SK-N-SH (cell line): ENCODE measurements around the gene ATXN7.

Experiments
- JUND ChIP-seq: IDR thresholded peaks from 2 replicates; pipeline ENCODE4 v1.4.0; 2012
- RFX5 ChIP-seq: IDR thresholded peaks from 2 replicates; pipeline ENCODE4 v1.6.1; 2012; ENCODE audit warnings: mild to moderate bottlenecking, improper control_type of control experiment, low read length
- TF ChIP-seq, protein P1 (sequence below): fragments of 200-600 bp; sonication (generic); IDR thresholded peaks from 2 replicates; pipeline ENCODE4 v1.6.1; 2017; ENCODE audit warnings: antibody characterized with exemption, mild to moderate bottlenecking, moderate library complexity
- TF ChIP-seq, protein P2 (sequence below): fragments of 150-350 bp; IDR thresholded peaks from 2 replicates; pipeline ENCODE4 v1.6.1; 2016; ENCODE audit warnings: mild to moderate bottlenecking, low read depth, low read length
- TF ChIP-seq, protein P3 (sequence below): IDR thresholded peaks from 2 replicates; pipeline ENCODE4 v1.6.1; 2012; ENCODE audit warnings: mild to moderate bottlenecking, low read depth, low read length, moderate library complexity

DNA sequence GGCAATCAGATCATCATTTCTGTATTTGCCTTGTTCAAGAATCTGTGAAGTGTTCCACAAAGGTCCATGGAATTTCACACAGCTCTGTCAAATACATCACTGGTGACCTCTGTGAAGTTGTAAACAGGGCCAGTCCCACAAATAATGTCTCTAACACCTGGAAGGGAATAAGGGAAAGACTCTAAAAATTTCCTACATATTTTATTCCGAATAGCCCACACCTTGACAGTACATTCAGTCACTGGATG, 44.6 kb upstream of the ATXN7 start, which contains the start of gene C3orf49:
- TF ChIP-seq, protein P1, sequence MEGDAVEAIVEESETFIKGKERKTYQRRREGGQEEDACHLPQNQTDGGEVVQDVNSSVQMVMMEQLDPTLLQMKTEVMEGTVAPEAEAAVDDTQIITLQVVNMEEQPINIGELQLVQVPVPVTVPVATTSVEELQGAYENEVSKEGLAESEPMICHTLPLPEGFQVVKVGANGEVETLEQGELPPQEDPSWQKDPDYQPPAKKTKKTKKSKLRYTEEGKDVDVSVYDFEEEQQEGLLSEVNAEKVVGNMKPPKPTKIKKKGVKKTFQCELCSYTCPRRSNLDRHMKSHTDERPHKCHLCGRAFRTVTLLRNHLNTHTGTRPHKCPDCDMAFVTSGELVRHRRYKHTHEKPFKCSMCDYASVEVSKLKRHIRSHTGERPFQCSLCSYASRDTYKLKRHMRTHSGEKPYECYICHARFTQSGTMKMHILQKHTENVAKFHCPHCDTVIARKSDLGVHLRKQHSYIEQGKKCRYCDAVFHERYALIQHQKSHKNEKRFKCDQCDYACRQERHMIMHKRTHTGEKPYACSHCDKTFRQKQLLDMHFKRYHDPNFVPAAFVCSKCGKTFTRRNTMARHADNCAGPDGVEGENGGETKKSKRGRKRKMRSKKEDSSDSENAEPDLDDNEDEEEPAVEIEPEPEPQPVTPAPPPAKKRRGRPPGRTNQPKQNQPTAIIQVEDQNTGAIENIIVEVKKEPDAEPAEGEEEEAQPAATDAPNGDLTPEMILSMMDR = no peak
- TF ChIP-seq JUND (no peak), RFX5 (no peak)
- TF ChIP-seq, protein P2, sequence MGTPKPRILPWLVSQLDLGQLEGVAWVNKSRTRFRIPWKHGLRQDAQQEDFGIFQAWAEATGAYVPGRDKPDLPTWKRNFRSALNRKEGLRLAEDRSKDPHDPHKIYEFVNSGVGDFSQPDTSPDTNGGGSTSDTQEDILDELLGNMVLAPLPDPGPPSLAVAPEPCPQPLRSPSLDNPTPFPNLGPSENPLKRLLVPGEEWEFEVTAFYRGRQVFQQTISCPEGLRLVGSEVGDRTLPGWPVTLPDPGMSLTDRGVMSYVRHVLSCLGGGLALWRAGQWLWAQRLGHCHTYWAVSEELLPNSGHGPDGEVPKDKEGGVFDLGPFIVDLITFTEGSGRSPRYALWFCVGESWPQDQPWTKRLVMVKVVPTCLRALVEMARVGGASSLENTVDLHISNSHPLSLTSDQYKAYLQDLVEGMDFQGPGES = no peak
- TF ChIP-seq, protein P3, sequence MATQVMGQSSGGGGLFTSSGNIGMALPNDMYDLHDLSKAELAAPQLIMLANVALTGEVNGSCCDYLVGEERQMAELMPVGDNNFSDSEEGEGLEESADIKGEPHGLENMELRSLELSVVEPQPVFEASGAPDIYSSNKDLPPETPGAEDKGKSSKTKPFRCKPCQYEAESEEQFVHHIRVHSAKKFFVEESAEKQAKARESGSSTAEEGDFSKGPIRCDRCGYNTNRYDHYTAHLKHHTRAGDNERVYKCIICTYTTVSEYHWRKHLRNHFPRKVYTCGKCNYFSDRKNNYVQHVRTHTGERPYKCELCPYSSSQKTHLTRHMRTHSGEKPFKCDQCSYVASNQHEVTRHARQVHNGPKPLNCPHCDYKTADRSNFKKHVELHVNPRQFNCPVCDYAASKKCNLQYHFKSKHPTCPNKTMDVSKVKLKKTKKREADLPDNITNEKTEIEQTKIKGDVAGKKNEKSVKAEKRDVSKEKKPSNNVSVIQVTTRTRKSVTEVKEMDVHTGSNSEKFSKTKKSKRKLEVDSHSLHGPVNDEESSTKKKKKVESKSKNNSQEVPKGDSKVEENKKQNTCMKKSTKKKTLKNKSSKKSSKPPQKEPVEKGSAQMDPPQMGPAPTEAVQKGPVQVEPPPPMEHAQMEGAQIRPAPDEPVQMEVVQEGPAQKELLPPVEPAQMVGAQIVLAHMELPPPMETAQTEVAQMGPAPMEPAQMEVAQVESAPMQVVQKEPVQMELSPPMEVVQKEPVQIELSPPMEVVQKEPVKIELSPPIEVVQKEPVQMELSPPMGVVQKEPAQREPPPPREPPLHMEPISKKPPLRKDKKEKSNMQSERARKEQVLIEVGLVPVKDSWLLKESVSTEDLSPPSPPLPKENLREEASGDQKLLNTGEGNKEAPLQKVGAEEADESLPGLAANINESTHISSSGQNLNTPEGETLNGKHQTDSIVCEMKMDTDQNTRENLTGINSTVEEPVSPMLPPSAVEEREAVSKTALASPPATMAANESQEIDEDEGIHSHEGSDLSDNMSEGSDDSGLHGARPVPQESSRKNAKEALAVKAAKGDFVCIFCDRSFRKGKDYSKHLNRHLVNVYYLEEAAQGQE = no peak
